ENCODE measurements around the gene GNAS-AS1.

The GNAS-AS1 gene

DNA sequence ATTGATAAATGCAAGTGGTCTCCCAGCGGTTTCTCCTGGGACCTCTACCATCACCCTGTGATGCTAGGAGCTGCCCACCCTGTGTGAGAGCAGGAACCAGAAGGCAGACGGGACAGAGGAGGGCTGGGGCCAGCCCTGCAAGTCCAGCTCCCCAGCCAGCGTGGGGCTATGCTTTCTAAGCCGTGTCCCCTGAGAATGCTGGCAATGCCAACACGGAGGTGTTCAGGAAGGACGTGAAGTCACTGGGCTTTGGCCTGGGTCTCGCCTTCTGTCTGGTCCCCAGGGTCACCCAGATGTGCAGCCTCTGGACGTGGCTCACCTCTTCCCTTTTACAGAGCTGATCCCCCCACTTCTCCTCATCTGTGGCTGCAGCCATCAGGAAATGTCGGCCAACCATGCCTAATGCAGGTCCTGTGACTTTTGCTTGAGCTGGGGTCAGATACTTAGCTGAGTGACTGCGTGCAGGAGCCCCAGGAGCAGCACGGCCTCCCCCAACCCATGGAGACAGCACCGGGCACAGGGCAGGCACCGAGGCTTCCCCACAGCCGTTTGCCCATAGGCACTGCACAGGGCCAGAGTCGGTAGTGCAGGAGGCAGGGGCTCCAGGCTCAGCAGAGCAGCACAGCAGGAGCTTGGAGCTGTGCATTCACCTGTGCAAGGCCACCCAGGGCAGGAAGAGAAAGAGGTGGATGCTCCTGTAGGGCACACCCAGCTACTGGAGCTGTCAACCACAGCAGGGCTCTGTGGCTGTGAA is 66.2 kb downstream of the GNAS-AS1 start:
- Mint-ChIP-seq H3K27ac (no peak overlapping the region), H3K27me3 (peaks cover 37% of the 10 kb centered on the region), H3K9me3 (no peaks in the 10 kb centered on the region), H3K36me3 (ENCODE audit: low read depth) (no peaks in the 10 kb centered on the region), H3K4me3 (no peak overlapping the region), H3K4me1 (ENCODE audit: low read depth) (no peaks in the 10 kb centered on the region)

GRCh38 chr20:58783511-58784011 is 67.1 kb downstream of the GNAS-AS1 start:
- Mint-ChIP-seq H3K4me3 (no peak overlapping the region), H3K27ac (no peak overlapping the region), H3K27me3 (peaks cover 36% of the 10 kb centered on the region)

DNA sequence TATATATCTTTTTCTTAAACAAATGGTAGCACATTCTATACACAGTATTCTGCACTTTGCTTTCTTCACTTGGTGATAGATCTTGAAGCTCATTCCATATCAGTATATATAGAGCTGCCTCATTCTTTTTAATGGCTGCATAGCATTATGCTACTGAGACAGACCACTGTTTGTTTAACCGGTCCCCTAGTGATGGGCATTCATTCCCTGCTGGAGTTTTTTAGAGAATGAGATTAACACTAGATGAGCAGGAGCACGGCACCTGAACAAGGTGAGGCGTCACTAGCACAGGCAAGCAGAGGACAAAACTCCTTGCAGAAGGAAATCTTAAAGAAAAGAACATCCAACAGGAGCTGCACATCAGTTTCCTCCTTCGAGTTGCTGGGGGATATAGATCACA is 69.6 kb downstream of the GNAS-AS1 start:
- Mint-ChIP-seq H3K4me3 (no peak overlapping the region), H3K36me3 (ENCODE audit: low read depth) (no peaks in the 10 kb centered on the region), H3K27ac (no peak overlapping the region), H3K4me1 (ENCODE audit: low read depth) (no peaks in the 10 kb centered on the region), H3K27me3 (peaks cover 38% of the 10 kb centered on the region), H3K9me3 (no peaks in the 10 kb centered on the region)

More at GRCh38 chr20:58783511-58784011, 67.1 kb downstream of the GNAS-AS1 start:
- H3K36me3 Mint-ChIP-seq (ENCODE audit: low read depth), result no peaks in the 10 kb centered on the region
- no peaks in the 10 kb centered on the region for H3K4me1 Mint-ChIP-seq (ENCODE audit: low read depth)
- no peaks in the 10 kb centered on the region for H3K9me3 Mint-ChIP-seq

GRCh38 chr20:58778760-58779159 is 71.9 kb downstream of the GNAS-AS1 start:
- Mint-ChIP-seq H3K27ac (no peak overlapping the region), H3K27me3 (peaks cover 30% of the 10 kb centered on the region), H3K4me3 (no peak overlapping the region), H3K4me1 (ENCODE audit: low read depth) (no peaks in the 10 kb centered on the region), H3K36me3 (ENCODE audit: low read depth) (no peaks in the 10 kb centered on the region), H3K9me3 (no peaks in the 10 kb centered on the region)

DNA sequence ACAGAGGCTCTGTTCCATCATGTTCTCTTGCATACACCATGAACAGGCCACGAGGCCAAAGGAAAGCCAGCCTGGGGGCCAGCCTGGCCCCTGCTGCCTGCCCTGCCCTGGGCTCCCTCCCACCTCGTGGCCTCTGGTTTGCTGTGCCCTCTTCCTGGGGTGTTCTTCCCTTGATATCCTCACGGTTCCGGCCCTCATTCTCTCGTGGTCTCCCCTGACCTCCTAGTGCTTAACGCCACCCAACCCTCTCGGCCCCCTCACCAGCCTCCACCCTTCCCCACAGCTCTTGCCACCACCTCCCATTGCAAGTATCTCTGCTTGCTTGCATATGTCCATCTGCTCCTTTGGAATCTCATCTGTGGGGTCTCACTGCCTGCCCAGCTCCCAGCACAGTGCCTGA is 73.0 kb downstream of the GNAS-AS1 start:
- Mint-ChIP-seq H3K4me1 (ENCODE audit: low read depth) (no peaks in the 10 kb centered on the region), H3K4me3 (no peak overlapping the region), H3K27ac (no peak overlapping the region), H3K36me3 (ENCODE audit: low read depth) (no peaks in the 10 kb centered on the region), H3K9me3 (no peaks in the 10 kb centered on the region), H3K27me3 (peaks cover 36% of the 10 kb centered on the region)

- no peaks in the 10 kb centered on the region for H3K36me3 Mint-ChIP-seq (ENCODE audit: low read depth)
- no peaks in the 10 kb centered on the region for H3K9me3 Mint-ChIP-seq
- H3K27me3 Mint-ChIP-seq, result peaks cover 38% of the 10 kb centered on the region
- H3K4me3 Mint-ChIP-seq, result no peak overlapping the region
- no peak overlapping the region for H3K27ac Mint-ChIP-seq
- H3K4me1 Mint-ChIP-seq (ENCODE audit: low read depth), result no peaks in the 10 kb centered on the region
Observed at GRCh38 chr20:58776109-58776508, 74.6 kb downstream of the GNAS-AS1 start.

DNA sequence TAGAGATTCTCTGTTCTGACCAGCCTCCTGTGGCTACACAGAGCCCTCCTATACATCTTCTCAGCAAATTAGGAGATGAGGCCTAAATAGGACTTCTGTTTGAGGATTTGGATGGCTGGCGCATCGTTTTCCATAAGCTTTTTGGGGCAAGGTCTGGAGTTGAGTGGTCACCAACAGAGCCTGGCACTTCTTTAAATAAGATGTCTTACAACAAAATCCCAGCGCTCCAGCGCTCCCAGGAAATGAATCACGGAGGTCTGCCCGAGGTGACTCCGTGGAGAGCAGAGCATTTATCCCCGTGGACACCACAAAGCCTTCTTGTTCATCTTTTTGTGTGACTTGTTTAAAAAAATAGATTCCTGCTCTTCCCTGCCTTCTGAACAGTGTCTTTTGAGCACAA is 75.3 kb downstream of the GNAS-AS1 start:
- Mint-ChIP-seq H3K36me3 (ENCODE audit: low read depth) (no peaks in the 10 kb centered on the region), H3K27me3 (peaks cover 41% of the 10 kb centered on the region), H3K4me1 (ENCODE audit: low read depth) (no peaks in the 10 kb centered on the region), H3K27ac (no peak overlapping the region), H3K4me3 (no peak overlapping the region), H3K9me3 (no peaks in the 10 kb centered on the region)

- Mint-ChIP-seq H3K9me3 (no peaks in the 10 kb centered on the region), H3K27ac (no peak overlapping the region), H3K4me3 (no peak overlapping the region), H3K4me1 (ENCODE audit: low read depth) (no peaks in the 10 kb centered on the region), H3K36me3 (ENCODE audit: low read depth) (no peaks in the 10 kb centered on the region), H3K27me3 (peaks cover 43% of the 10 kb centered on the region)
Observed at GRCh38 chr20:58774667-58775263, 75.9 kb downstream of the GNAS-AS1 start.

DNA sequence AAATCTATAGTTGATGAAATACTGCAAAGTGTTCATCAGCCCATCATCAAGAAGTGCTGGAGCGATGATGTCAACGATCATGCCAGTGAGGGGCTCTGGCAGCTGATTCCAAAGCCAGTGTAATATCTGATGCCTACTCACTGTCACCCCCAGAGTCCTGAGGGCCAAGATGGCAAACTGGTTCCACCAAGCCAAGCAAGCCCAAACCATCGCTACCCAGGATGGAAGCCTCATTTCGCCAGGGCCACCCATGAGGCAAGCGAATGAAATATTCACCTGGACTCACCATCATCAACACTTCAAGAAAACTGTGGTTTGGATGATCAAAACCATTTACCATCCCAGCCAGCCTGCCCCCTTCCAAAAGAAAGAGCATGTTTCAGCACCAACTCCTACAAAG is 76.5 kb downstream of the GNAS-AS1 start:
- no peaks in the 10 kb centered on the region for H3K9me3 Mint-ChIP-seq
- H3K4me3 Mint-ChIP-seq, result no peak overlapping the region
- no peaks in the 10 kb centered on the region for H3K36me3 Mint-ChIP-seq (ENCODE audit: low read depth)
- H3K4me1 Mint-ChIP-seq (ENCODE audit: low read depth), result no peaks in the 10 kb centered on the region
- no peak overlapping the region for H3K27ac Mint-ChIP-seq
- peaks cover 46% of the 10 kb centered on the region for H3K27me3 Mint-ChIP-seq

DNA sequence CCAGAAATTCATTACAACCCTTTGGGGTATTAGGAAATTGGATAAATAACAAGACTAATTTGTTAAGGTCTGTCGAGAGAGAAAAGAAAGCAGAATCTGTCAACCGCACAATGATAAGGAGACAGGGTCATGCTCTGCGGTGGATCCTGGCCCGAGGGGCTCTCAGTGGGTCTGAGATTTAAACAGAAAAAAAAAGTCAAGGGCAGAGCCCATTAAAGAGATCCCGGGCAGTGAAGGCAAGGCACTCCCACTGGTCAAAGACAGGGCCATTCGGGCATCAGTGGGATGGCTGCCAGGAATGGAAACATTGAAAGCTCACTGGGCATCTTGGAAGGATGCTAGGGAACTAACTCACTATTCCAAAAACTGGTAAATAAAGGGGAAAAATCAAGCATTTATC is 77.9 kb downstream of the GNAS-AS1 start:
- H3K4me1 Mint-ChIP-seq (ENCODE audit: low read depth), result no peaks in the 10 kb centered on the region
- H3K27me3 Mint-ChIP-seq, result peaks cover 44% of the 10 kb centered on the region
- H3K9me3 Mint-ChIP-seq, result no peaks in the 10 kb centered on the region
- no peak overlapping the region for H3K4me3 Mint-ChIP-seq
- no peaks in the 10 kb centered on the region for H3K36me3 Mint-ChIP-seq (ENCODE audit: low read depth)
- H3K27ac Mint-ChIP-seq, result no peak overlapping the region

Data from stimulated activated naive CD8-positive, alpha-beta T cell treated with anti-CD3 and anti-CD28 coated beads, Interleukin-15, Interleukin-2, amounts not matched to agents 100 ng/mL and 50 ng/mL, for 24 hours (primary cell).